AG04450 (cell line): Measurements from ENCODE around the gene NCOA3. TPM values are rescaled to one million over a fixed set of nuclear protein-coding genes. Genes with fewer than 3 reads are reported as not detected.

Experiments
- CTCF ChIA-PET: fragments of 300-600, 350-600 bp; formaldehyde crosslinking; extraction: SDS; loops from one replicate; lab custom pipeline; 2022; ENCODE audit warnings: antibody characterized with exemption, inconsistent platforms; lab: Charles Lee
- POLR2A ChIA-PET: fragments of 350-600 bp; formaldehyde crosslinking; extraction: SDS; loops from one replicate; lab custom pipeline; 2021; ENCODE audit warnings: antibody characterized with exemption, inconsistent platforms; lab: Yijun Ruan, JAX
- DNase-seq: peaks from one replicate; pipeline ENCODE4 v3.0.0-alpha.2; 2011; ENCODE audit warnings: low read depth, low spot score
- H3K27ac ChIP-seq: one replicate; pipeline ENCODE4 v1.5.1; 2012; ENCODE audit warnings: low read depth, low read length, control low read depth
- H3K27me3 ChIP-seq: one replicate; pipeline ENCODE4 v1.6.0; 2012; ENCODE audit warnings: low read length; ENCODE audit not compliant: control insufficient read depth, insufficient read depth
- H3K4me3 ChIP-seq: 2 replicates; pipeline ENCODE4 v1.5.1; 2011; ENCODE audit warnings: mild to moderate bottlenecking, low read depth, low read length, control low read depth
- H3K9me3 ChIP-seq: 2 replicates; pipeline ENCODE4 v1.5.1; 2012; ENCODE audit warnings: low read length; ENCODE audit not compliant: control insufficient read depth, insufficient read depth
- polyA plus RNA-seq: library from polyadenylated mRNA; depleted of rRNA; stranded (reverse); fragments of >200 nt; gene quantifications from 2 replicates; pipeline ENCODE4 v1.2.3, GENCODE V29; 2011
- TF ChIP-seq, protein P1 (sequence below): IDR thresholded peaks from 2 replicates; pipeline ENCODE4 v1.5.1; 2011; ENCODE audit warnings: low read depth, low read length, control low read depth, inconsistent platforms

The NCOA3 gene
- polyA plus RNA-seq, 1 experiment = 25.4 TPM

DNA sequence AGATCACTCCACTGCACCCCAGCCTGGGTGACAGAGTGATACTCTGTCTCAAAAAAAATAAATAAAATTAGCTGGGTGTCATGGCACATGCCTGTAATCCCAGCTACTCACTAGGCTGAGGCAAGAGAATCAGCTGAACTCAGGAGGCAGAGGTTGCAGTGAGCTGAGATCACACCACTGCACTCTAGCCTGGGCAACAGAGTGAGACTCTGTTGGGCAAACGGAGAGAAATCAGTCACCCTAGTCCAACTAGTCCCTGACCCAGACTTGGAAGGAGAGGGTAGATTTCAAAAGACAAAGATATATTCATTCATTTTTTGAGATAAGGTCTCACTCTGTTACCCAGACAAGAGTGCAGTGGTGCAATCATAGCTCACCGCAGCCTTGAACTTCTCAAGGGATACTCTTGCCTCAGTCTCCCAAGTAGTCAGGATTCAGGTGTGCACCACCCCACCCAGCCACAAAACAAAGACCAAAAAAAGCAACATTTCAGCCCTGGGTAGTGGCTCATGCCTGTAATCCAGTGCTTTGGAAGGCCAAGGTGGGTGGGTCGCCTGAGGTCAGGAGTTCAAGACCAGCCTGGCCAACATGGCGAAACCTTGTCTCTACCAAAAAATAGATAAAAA is 26.2 kb upstream of the NCOA3 start:
- TF ChIP-seq, protein P1, sequence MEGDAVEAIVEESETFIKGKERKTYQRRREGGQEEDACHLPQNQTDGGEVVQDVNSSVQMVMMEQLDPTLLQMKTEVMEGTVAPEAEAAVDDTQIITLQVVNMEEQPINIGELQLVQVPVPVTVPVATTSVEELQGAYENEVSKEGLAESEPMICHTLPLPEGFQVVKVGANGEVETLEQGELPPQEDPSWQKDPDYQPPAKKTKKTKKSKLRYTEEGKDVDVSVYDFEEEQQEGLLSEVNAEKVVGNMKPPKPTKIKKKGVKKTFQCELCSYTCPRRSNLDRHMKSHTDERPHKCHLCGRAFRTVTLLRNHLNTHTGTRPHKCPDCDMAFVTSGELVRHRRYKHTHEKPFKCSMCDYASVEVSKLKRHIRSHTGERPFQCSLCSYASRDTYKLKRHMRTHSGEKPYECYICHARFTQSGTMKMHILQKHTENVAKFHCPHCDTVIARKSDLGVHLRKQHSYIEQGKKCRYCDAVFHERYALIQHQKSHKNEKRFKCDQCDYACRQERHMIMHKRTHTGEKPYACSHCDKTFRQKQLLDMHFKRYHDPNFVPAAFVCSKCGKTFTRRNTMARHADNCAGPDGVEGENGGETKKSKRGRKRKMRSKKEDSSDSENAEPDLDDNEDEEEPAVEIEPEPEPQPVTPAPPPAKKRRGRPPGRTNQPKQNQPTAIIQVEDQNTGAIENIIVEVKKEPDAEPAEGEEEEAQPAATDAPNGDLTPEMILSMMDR = no peak
- Histone ChIP-seq H3K4me3 (no peak overlapping the region), H3K9me3 (no peaks in the 10 kb centered on the region), H3K27me3 (no peaks in the 10 kb centered on the region), H3K27ac (no peak overlapping the region)
- DNase-seq = no peak
- CTCF ChIA-PET = no interaction called here
- POLR2A ChIA-PET = interaction anchor here (0.6 kb wide), 1 partner anchor 65 kb away, joined by 3 read pairs; no protein-coding TSS in a partner anchor

DNA sequence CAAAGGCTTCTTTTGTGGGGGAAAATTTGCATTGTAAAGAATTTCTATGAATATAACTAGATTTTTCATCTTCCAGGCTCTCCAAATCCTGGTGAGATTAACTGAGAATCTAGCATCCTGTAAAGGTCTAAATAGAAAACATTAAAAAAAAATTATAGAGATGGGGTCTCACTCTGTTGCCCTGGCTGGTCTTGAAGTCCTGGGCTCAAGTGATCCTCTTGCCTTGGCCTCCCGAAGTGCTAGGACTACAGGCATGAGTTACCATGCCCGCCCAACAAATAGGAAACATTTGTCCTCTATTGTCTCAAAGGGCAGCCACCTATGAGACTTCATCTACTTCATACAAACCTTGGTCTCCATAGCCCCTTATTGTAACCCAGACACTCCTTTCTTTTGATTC is 25.2 kb upstream of the NCOA3 start:
- Histone ChIP-seq H3K4me3 (no peak overlapping the region), H3K27ac (no peak overlapping the region), H3K27me3 (no peaks in the 10 kb centered on the region), H3K9me3 (no peaks in the 10 kb centered on the region)
- ChIA-PET POLR2A (no interaction called here), CTCF (no interaction called here)
- TF ChIP-seq, protein P1 = no peak
- DNase-seq = no peak

DNA sequence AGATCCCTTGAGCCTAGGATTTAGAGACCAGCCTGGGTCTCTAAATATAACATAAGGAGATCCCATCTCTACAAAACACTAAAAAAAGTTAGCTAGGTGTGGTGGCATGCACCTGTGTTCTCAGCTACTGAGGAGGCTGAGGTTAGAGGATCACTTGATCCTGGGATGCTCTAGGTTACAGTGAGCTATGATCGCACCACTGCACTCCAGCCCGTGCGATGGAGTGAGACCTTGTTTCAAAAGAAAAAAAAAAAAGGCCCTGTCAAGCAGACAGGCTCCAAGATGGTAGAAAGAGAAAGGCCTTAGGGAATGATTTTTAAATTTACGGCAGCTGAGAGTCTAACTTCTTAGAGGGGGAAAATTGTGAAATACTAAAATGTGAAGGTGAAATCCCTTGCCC is 22.6 kb upstream of the NCOA3 start:
- Histone ChIP-seq H3K9me3 (no peaks in the 10 kb centered on the region), H3K27me3 (peaks cover 4% of the 10 kb centered on the region), H3K4me3 (no peak overlapping the region), H3K27ac (no peak overlapping the region)
- ChIA-PET CTCF (no interaction called here), POLR2A (no interaction called here)
- TF ChIP-seq, protein P1 = no peak
- no peak for DNase-seq

- CTCF ChIA-PET = no interaction called here
- Histone ChIP-seq H3K9me3 (no peaks in the 10 kb centered on the region), H3K27me3 (peaks cover 4% of the 10 kb centered on the region), H3K4me3 (no peak overlapping the region), H3K27ac (no peak overlapping the region)
- POLR2A ChIA-PET = no interaction called here
- TF ChIP-seq, protein P1 = no peak
- DNase-seq = no peak
Measured at GRCh38 chr20:47479506-47479905, 22.2 kb upstream of the NCOA3 start.

DNA sequence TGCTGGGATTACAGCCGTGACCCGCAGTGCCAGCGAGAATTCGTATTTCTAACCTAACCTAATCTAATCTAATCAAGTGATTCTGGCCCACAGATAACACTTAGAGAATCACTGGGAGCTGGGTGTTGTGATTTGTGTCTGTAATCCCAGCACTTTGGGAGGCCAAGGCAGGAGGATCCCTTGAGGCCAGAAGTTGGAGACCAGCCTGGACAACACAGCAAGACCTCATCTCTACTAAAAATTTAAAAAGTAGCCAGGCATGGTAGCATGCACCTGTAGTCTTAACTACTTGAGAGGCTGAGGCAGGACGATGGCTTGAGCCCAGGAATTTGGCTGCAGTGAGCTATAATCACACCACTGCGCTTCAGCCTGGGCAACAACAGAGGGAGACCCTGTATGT is 21.4 kb upstream of the NCOA3 start:
- Histone ChIP-seq H3K4me3 (no peak overlapping the region), H3K9me3 (no peaks in the 10 kb centered on the region), H3K27me3 (peaks cover 4% of the 10 kb centered on the region), H3K27ac (no peak overlapping the region)
- POLR2A ChIA-PET = no interaction called here
- CTCF ChIA-PET = no interaction called here
- TF ChIP-seq, protein P1 = no peak
- DNase-seq = no peak
